NB4 (cell line): ENCODE results near the gene MICAL2.

Experiments used
- DNase-seq: peaks from one replicate; pipeline ENCODE4 v3.0.0; 2010; ENCODE audit warnings: low read depth
- H3K4me3 ChIP-seq: one replicate; pipeline ENCODE4 v1.5.1; 2011; ENCODE audit warnings: mild to moderate bottlenecking, low read depth, low read length, moderate library complexity
- CTCF ChIP-seq: IDR thresholded peaks from one replicate; pipeline ENCODE4 v1.5.1; 2012; ENCODE audit warnings: low read depth, low read length
- MYC ChIP-seq: IDR thresholded peaks from 2 replicates; pipeline ENCODE4 v1.6.1; 2011; ENCODE audit warnings: low read depth, low read length
- POLR2A ChIP-seq: IDR thresholded peaks from 2 replicates; pipeline ENCODE4 v1.6.1; 2011; ENCODE audit warnings: mild to moderate bottlenecking; ENCODE audit not compliant: insufficient read length; ENCODE audit errors: extremely low read depth
- TF ChIP-seq, protein P1 (sequence below): IDR thresholded peaks from 2 replicates; pipeline ENCODE4 v1.6.1; 2011; ENCODE audit warnings: low read depth, low read length

MICAL2 gene

DNA sequence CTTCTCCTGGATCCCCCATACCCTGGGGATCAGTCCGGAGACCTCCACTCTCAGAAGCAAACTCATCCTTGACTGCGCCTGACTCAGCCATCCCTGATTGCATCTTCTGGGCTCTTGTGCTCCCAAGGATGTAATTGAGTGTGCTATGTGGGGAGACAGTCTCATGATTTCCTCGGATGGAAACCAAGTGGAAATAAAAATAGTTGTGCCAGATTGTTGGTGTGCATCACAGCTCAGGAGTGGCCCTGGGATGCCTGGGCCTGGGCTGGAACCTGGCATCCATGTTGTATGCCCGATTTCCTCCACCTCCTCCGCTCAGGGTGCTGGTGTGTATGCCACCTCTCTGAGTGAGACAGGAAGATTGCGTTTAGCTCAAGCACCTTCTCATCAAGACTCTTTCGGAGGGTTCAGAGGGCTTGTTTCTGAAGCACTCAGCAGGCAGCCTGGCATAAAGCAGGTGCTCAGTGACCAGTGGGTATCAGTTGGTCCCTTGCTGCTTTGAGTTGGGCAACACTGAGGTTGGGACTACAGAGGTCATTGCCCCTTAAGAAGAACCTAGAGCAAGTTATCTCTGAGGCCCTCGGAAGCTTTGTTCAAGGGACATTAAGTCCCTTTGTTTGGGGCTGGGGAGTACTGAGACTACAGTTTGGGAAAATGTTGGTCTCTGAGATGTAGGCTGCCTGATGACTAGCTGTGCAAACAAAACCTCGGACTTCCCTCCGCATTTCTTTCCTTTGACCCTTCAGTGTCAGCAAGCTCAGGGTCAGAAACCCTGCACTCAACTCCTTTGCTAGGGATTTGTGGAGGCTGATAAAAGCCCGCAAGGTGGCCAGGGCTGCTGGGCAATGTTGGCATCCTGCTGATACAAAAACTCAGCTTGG lies 24.8 kb upstream of the MICAL2 start:
- no peak for DNase-seq
- no peak overlapping the region for H3K4me3 ChIP-seq
- TF ChIP-seq CTCF, result no peak
- TF ChIP-seq, protein P1, sequence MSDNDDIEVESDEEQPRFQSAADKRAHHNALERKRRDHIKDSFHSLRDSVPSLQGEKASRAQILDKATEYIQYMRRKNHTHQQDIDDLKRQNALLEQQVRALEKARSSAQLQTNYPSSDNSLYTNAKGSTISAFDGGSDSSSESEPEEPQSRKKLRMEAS, result no peak
- TF ChIP-seq POLR2A, result no peak
- no peak for TF ChIP-seq MYC

DNA sequence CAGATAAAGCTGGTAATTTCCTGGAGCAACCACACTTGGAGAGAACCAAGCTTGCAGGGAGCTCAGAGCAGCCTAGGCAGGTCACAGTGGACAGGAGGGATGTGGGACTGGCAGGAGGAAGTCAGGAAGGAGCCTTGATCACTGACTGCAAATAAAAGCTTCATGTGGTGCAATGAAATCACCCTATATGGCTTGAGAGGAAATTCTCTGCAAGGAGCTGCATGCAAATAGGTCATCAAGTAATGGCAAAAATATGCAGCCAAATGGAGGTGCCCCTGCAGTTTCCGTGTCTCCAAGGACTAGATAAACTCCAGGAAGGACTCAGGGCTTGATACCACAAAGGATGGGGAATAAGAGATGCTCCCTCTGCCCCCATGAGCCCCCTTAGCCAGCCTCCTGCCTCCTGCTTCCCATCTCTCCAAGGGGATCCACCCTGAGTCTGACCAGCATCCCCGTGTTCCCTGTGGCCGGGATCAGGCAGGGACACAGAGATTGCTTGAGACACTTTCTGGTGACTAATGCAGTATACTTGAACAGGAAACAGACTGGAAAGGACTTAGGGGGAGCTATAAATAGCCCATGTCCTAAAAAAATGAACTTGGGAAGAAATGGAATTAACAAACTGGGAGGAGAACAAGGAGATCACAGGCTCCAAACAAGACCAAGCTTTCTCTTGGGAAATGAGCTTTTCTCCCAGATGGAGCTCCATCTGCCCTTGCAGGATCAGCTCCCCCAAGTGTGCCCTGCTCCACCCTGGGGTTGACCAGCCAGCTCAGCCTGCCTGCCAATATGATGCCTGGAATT lies 23.9 kb upstream of the MICAL2 start:
- H3K4me3 ChIP-seq, result no peak overlapping the region
- peak; percentile 59 for DNase-seq
- TF ChIP-seq CTCF (no peak), MYC (no peak), POLR2A (no peak)
- TF ChIP-seq, protein P1, result no peak

DNA sequence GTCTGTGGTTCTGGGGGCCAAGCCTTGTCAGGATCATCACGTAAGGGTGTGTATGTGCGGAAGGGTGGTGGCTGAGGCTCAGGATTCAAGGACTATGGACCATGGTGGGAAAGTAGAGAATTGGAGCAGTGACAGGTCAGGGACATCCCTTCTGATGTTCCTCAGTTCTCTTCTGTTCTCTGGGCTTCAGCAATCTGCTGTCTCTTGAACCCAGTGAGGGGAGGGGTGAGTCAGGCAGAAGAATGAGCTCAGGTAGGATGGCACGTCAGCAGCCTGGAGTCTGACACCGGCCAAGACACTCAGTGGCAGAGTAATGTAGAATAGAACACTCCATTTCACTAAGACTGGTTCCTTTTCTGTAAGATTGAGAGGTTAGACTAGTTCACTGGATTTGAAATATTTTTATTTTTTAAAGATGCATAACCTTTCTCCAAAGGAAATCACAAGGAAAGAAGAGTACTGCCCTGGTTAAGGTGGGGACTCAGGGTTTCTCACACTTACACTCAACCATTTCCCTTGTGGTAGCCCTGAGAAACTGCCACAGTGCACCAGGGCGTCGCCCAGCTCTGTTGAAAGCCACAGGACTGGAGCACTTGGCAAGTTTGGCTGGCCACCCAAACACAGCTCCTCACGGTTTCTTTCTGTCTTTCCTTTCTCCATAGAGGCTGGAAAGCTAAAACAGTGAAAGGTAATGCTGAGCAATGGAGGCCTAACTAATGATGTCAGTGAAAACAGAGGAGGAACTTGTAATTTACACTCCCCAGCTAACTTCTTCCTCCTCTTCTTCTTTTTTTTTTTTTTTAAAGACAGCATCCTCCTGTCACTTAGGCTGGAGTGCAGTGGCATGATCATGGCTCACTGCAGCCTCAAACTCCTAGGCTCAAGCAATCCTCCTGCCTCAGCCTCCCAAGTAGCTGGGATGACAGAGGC lies 23.1 kb upstream of the MICAL2 start:
- H3K4me3 ChIP-seq, result no peak overlapping the region
- TF ChIP-seq MYC (no peak), CTCF (no peak), POLR2A (no peak)
- TF ChIP-seq, protein P1, result no peak

DNA sequence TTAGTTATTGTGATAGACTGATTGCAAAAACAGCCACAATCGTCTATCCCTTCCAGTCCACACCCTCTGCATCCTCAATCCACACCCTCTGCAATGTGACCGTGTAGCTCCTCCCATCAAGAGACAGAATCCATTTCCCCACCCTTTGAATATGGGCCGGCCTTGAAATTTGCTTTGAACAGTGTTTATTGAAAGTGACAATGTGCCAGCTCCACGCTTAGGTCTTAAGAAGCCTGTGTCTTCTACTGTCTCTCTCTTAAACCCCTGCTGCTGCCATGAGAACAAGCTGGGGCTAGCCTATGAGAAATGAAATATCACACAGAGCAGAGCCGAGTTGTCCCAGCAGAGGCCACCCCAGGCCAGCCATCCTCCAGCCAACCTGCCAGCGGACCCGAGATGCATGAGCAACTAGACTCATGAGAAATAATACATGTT lies 22.3 kb upstream of the MICAL2 start:
- no peak overlapping the region for H3K4me3 ChIP-seq
- peak; percentile 22 for DNase-seq

More for the DNA sequence above, 23.1 kb upstream of the MICAL2 start:
- DNase-seq, result peak; percentile 56

More for the DNA sequence above, 22.3 kb upstream of the MICAL2 start:
- TF ChIP-seq POLR2A (no peak), CTCF (no peak), MYC (no peak)
- TF ChIP-seq, protein P1, result no peak
